HEK293 (cell line): Measurements from ENCODE around the gene CSMD2.
A peak's percentile ranks its signal among the peaks of the same experiment; 100 is the strongest.
"Not testable (repeated sequence)": the region's sequence is repeated elsewhere in the genome, so short reads cannot be mapped to it uniquely, and the experiment has no call there.

ENCODE experiments used
- CTCF ChIA-PET: fragments of 350-600 bp; formaldehyde crosslinking; extraction: SDS; loops from one replicate; lab custom pipeline; 2021; ENCODE audit warnings: antibody characterized with exemption; lab: Yijun Ruan, JAX
- POLR2A ChIA-PET: fragments of 300-600 bp; formaldehyde crosslinking; extraction: SDS; loops from one replicate; lab custom pipeline; 2020; ENCODE audit warnings: antibody characterized with exemption, inconsistent platforms; lab: Yijun Ruan, JAX
- H3K27ac ChIP-seq: fragments of 200-500 bp; sonication (Bioruptor generic); 2 replicates; pipeline ENCODE4 v1.5.1; 2014; ENCODE audit warnings: low read depth, low read length, control low read depth, inconsistent platforms; ENCODE audit errors: extremely low read depth
- H3K36me3 ChIP-seq, 2 experiments: fragments of 200-500 bp in 1 of 2; sonication (Bioruptor generic) in 1 of 2; 1 replicate in 1 of 2; 2 replicates in 1 of 2; pipeline ENCODE4 v1.5.1; 2014 to 2017; ENCODE audit warnings: inconsistent platforms in 2 of 2, low read length in 2 of 2; ENCODE audit not compliant: control insufficient read depth in 2 of 2, insufficient read depth in 1 of 2
- H3K4me1 ChIP-seq: fragments of 200-500 bp; sonication (Bioruptor generic); 2 replicates; pipeline ENCODE4 v1.5.1; 2014; ENCODE audit warnings: mild to moderate bottlenecking, low read length, inconsistent platforms; ENCODE audit not compliant: control insufficient read depth, insufficient read depth
- H3K4me3 ChIP-seq: 2 replicates; pipeline ENCODE4 v1.5.1; 2011; ENCODE audit warnings: low read depth, mild to moderate bottlenecking, control low read depth, low read length, moderate library complexity
- H3K9me3 ChIP-seq: fragments of 200-500 bp; sonication (Bioruptor generic); 2 replicates; pipeline ENCODE4 v1.5.1; 2014; ENCODE audit warnings: low read depth, low read length, inconsistent platforms; ENCODE audit not compliant: control insufficient read depth, insufficient read depth
- BCL11B ChIP-seq: fragments of 450-650 bp; formaldehyde crosslinking; IDR thresholded peaks from 2 replicates; pipeline ENCODE4 v1.5.1; 2016; ENCODE audit warnings: low read depth, missing biosample characterization, missing genetic modification characterization
- GFI1B ChIP-seq: fragments of 450-650 bp; formaldehyde crosslinking; IDR thresholded peaks from 2 replicates; pipeline ENCODE4 v1.5.1; 2016; ENCODE audit warnings: missing biosample characterization, missing genetic modification characterization
- RBAK ChIP-seq: fragments of 450-650 bp; formaldehyde crosslinking; IDR thresholded peaks from 2 replicates; pipeline ENCODE4 v1.5.1; 2016; ENCODE audit warnings: missing biosample characterization, missing genetic modification characterization
- WT1 ChIP-seq: fragments of 450-650 bp; formaldehyde crosslinking; IDR thresholded peaks from 2 replicates; pipeline ENCODE4 v1.5.1; 2016; ENCODE audit warnings: missing biosample characterization, missing genetic modification characterization
- ZBTB1 ChIP-seq: fragments of 450-650 bp; formaldehyde crosslinking; IDR thresholded peaks from 2 replicates; pipeline ENCODE4 v1.5.1; 2016; ENCODE audit warnings: missing biosample characterization, missing genetic modification characterization
- ZBTB10 ChIP-seq: fragments of 450-650 bp; formaldehyde crosslinking; IDR thresholded peaks from 2 replicates; pipeline ENCODE4 v1.5.1; 2016; ENCODE audit warnings: missing biosample characterization, missing genetic modification characterization
- ZIC2 ChIP-seq: fragments of 450-650 bp; formaldehyde crosslinking; IDR thresholded peaks from 2 replicates; pipeline ENCODE4 v1.5.1; 2016; ENCODE audit warnings: missing biosample characterization, missing genetic modification characterization
- ZNF174 ChIP-seq: fragments of 450-650 bp; formaldehyde crosslinking; IDR thresholded peaks from 2 replicates; pipeline ENCODE4 v1.5.0; 2017; ENCODE audit warnings: missing biosample characterization, mild to moderate bottlenecking, missing genetic modification characterization
- ZNF184 ChIP-seq: fragments of 450-650 bp; IDR thresholded peaks from 2 replicates; pipeline ENCODE4 v1.5.1; 2018; ENCODE audit warnings: missing biosample characterization, mild to moderate bottlenecking, missing genetic modification characterization
- ZNF239 ChIP-seq: fragments of 450-650 bp; formaldehyde crosslinking; IDR thresholded peaks from 2 replicates; pipeline ENCODE4 v1.5.1; 2016; ENCODE audit warnings: missing biosample characterization, missing genetic modification characterization
- ZNF37A ChIP-seq: fragments of 450-650 bp; IDR thresholded peaks from 2 replicates; pipeline ENCODE4 v1.5.1; 2018; ENCODE audit warnings: missing biosample characterization, missing genetic modification characterization
- ZNF416 ChIP-seq: fragments of 450-650 bp; formaldehyde crosslinking; IDR thresholded peaks from 2 replicates; pipeline ENCODE4 v1.5.1; 2016; ENCODE audit warnings: missing biosample characterization, missing genetic modification characterization
- ZNF473 ChIP-seq: fragments of 450-650 bp; formaldehyde crosslinking; IDR thresholded peaks from 2 replicates; pipeline ENCODE4 v1.5.1; 2017; ENCODE audit warnings: missing biosample characterization, missing genetic modification characterization
- ZNF677 ChIP-seq: fragments of 450-650 bp; IDR thresholded peaks from 2 replicates; pipeline ENCODE4 v1.5.0; 2018; ENCODE audit warnings: missing biosample characterization, mild to moderate bottlenecking, missing genetic modification characterization, moderate library complexity
- ZNF791 ChIP-seq: fragments of 450-650 bp; formaldehyde crosslinking; IDR thresholded peaks from 2 replicates; pipeline ENCODE4 v1.5.1; 2016; ENCODE audit warnings: missing biosample characterization, missing genetic modification characterization
- TF ChIP-seq, protein P1 (sequence below): fragments of 450-650 bp; formaldehyde crosslinking; IDR thresholded peaks from 2 replicates; pipeline ENCODE4 v1.5.1; 2016; ENCODE audit warnings: missing biosample characterization, missing genetic modification characterization, borderline replicate concordance

CSMD2 gene

GRCh38 chr1:33515607-33516006 is 649.4 kb downstream of the CSMD2 start (continued):
- TF ChIP-seq ZBTB10 (tag by site-specific recombination) (no peak), GFI1B (no peak), ZNF37A (tag by site-specific recombination) (no peak), ZNF239 (tag by site-specific recombination) (no peak), ZNF174 (no peak), ZNF416 (tag by site-specific recombination) (no peak), ZIC2 (tag by site-specific recombination) (no peak), ZNF184 (tag by site-specific recombination) (no peak), ZNF791 (tag by site-specific recombination) (no peak), RBAK (tag by site-specific recombination) (no peak), ZBTB1 (tag by site-specific recombination) (no peak)

GRCh38 chr1:33515112-33515511 is 649.9 kb downstream of the CSMD2 start:
- H3K4me3 ChIP-seq, result no peak overlapping the region
- no peak overlapping the region for H3K27ac ChIP-seq
- POLR2A ChIA-PET, result no interaction called here
- H3K9me3 ChIP-seq, result no peaks in the 10 kb centered on the region
- no peaks in the 10 kb centered on the region for H3K4me1 ChIP-seq
- CTCF ChIA-PET, result no interaction called here
- TF ChIP-seq BCL11B (tag by site-specific recombination) (no peak), ZNF677 (tag by site-specific recombination) (no peak), ZNF473 (no peak)
- TF ChIP-seq, all 188 proteins: peak for 0
- no peaks in the 10 kb centered on the region for H3K36me3 ChIP-seq

GRCh38 chr1:33512226-33513011 is 652.6 kb downstream of the CSMD2 start:
- POLR2A ChIA-PET, result no interaction called here
- TF ChIP-seq, protein P1, sequence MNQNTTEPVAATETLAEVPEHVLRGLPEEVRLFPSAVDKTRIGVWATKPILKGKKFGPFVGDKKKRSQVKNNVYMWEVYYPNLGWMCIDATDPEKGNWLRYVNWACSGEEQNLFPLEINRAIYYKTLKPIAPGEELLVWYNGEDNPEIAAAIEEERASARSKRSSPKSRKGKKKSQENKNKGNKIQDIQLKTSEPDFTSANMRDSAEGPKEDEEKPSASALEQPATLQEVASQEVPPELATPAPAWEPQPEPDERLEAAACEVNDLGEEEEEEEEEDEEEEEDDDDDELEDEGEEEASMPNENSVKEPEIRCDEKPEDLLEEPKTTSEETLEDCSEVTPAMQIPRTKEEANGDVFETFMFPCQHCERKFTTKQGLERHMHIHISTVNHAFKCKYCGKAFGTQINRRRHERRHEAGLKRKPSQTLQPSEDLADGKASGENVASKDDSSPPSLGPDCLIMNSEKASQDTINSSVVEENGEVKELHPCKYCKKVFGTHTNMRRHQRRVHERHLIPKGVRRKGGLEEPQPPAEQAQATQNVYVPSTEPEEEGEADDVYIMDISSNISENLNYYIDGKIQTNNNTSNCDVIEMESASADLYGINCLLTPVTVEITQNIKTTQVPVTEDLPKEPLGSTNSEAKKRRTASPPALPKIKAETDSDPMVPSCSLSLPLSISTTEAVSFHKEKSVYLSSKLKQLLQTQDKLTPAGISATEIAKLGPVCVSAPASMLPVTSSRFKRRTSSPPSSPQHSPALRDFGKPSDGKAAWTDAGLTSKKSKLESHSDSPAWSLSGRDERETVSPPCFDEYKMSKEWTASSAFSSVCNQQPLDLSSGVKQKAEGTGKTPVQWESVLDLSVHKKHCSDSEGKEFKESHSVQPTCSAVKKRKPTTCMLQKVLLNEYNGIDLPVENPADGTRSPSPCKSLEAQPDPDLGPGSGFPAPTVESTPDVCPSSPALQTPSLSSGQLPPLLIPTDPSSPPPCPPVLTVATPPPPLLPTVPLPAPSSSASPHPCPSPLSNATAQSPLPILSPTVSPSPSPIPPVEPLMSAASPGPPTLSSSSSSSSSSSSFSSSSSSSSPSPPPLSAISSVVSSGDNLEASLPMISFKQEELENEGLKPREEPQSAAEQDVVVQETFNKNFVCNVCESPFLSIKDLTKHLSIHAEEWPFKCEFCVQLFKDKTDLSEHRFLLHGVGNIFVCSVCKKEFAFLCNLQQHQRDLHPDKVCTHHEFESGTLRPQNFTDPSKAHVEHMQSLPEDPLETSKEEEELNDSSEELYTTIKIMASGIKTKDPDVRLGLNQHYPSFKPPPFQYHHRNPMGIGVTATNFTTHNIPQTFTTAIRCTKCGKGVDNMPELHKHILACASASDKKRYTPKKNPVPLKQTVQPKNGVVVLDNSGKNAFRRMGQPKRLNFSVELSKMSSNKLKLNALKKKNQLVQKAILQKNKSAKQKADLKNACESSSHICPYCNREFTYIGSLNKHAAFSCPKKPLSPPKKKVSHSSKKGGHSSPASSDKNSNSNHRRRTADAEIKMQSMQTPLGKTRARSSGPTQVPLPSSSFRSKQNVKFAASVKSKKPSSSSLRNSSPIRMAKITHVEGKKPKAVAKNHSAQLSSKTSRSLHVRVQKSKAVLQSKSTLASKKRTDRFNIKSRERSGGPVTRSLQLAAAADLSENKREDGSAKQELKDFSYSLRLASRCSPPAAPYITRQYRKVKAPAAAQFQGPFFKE (tag by site-specific recombination), result no peak
- 0 out of 2 replicates have a peak, but pooled peaks have one; percentile 43 for TF ChIP-seq WT1 (tag by site-specific recombination)
- no peak overlapping the region for H3K27ac ChIP-seq
- H3K36me3 ChIP-seq, result no peaks in the 10 kb centered on the region
- H3K4me1 ChIP-seq, result no peaks in the 10 kb centered on the region
- no peak overlapping the region for H3K4me3 ChIP-seq
- H3K9me3 ChIP-seq, result no peaks in the 10 kb centered on the region
- CTCF ChIA-PET, result no interaction called here

DNA sequence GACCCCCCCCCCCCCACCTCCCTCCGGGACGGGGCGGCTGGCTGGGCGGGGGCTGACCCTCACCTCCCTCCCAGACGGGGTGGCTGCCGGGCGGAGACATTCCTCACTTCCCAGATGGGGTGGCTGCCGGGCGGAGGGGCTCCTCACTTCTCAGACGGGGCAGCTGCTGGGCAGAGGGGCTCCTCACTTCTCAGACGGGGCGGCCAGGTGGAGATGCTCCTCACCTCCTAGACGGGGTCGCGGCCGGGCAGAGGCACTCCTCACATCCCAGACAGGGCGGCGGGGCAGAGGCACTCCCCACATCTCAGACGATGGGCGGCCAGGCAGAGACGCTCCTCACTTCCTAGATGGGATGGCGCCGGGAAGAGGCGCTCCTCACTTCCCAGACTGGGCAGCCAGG is 655.8 kb downstream of the CSMD2 start:
- H3K9me3 ChIP-seq, H3K36me3 ChIP-seq, POLR2A ChIA-PET, H3K27ac ChIP-seq, H3K4me1 ChIP-seq, CTCF ChIA-PET, H3K4me3 ChIP-seq: not testable (repeated sequence)
